WERI-Rb-1 (cell line): ENCODE results near the gene SF3A1.

ENCODE experiments used
- DNase-seq: peaks from one replicate; pipeline ENCODE4 v3.0.0-alpha.2; 2020
- H3K27ac ChIP-seq: fragments of 250-450 bp; sonication (Bioruptor Pico); 2 replicates; pipeline ENCODE4 v1.5.1; 2020; ENCODE audit warnings: mild to moderate bottlenecking, moderate library complexity
- H3K27me3 ChIP-seq: fragments of 250-450 bp; sonication (Bioruptor Pico); 2 replicates; pipeline ENCODE4 v1.5.1; 2021; ENCODE audit warnings: mild to moderate bottlenecking, low read depth, moderate library complexity; ENCODE audit not compliant: insufficient read depth, severe bottlenecking
- H3K36me3 ChIP-seq: fragments of 250-450 bp; sonication (Bioruptor Pico); 2 replicates; pipeline ENCODE4 v1.5.1; 2020; ENCODE audit warnings: mild to moderate bottlenecking, moderate library complexity
- H3K4me3 ChIP-seq: 2 replicates; pipeline ENCODE4 v1.5.1; 2011; ENCODE audit warnings: low read depth, mild to moderate bottlenecking, control low read depth, low read length
- H3K9me3 ChIP-seq: fragments of 250-450 bp; sonication (Bioruptor Pico); 2 replicates; pipeline ENCODE4 v1.5.1; 2021; ENCODE audit warnings: mild to moderate bottlenecking, moderate library complexity; ENCODE audit not compliant: severe bottlenecking
- TF ChIP-seq, protein P1 (sequence below): IDR thresholded peaks from 2 replicates; pipeline ENCODE4 v1.5.1; 2011; ENCODE audit warnings: low read depth, mild to moderate bottlenecking, control low read depth, inconsistent platforms, low read length

Gene SF3A1

DNA sequence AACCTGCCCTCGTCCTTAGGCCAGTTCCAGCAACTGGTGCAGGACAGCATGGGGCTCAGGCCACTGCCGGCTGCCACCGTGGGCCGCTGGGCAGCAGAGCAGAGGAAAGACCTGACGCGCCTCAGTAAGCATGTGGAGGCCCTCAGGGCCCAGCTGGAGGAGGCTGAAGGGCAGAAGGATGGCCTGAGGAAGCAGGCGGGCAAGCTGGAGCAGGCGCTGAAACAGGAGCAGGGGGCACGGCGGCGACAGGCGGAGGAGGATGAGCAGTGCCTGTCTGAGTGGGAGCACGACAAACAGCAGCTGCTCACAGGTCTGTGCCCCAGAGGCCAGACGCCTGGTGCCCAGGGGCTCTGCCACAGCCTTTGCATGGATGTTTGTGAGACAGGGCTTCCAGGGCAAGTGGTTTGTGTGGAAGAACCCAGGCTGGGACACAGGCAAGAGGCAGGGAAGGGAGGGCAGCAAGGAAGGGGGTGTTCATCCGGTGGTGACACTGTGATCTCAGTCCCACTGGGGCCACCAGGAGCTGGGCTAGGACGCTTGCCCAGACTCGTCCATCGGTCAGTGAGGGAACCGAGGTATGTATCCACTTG, 14.0 kb upstream of the SF3A1 start:
- H3K27ac ChIP-seq = no peak overlapping the region
- TF ChIP-seq, protein P1, sequence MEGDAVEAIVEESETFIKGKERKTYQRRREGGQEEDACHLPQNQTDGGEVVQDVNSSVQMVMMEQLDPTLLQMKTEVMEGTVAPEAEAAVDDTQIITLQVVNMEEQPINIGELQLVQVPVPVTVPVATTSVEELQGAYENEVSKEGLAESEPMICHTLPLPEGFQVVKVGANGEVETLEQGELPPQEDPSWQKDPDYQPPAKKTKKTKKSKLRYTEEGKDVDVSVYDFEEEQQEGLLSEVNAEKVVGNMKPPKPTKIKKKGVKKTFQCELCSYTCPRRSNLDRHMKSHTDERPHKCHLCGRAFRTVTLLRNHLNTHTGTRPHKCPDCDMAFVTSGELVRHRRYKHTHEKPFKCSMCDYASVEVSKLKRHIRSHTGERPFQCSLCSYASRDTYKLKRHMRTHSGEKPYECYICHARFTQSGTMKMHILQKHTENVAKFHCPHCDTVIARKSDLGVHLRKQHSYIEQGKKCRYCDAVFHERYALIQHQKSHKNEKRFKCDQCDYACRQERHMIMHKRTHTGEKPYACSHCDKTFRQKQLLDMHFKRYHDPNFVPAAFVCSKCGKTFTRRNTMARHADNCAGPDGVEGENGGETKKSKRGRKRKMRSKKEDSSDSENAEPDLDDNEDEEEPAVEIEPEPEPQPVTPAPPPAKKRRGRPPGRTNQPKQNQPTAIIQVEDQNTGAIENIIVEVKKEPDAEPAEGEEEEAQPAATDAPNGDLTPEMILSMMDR = no peak
- H3K36me3 ChIP-seq = peaks cover 6% of the 10 kb centered on the region
- no peak for DNase-seq
- H3K27me3 ChIP-seq = no peaks in the 10 kb centered on the region
- no peaks in the 10 kb centered on the region for H3K9me3 ChIP-seq
- no peak overlapping the region for H3K4me3 ChIP-seq

DNA sequence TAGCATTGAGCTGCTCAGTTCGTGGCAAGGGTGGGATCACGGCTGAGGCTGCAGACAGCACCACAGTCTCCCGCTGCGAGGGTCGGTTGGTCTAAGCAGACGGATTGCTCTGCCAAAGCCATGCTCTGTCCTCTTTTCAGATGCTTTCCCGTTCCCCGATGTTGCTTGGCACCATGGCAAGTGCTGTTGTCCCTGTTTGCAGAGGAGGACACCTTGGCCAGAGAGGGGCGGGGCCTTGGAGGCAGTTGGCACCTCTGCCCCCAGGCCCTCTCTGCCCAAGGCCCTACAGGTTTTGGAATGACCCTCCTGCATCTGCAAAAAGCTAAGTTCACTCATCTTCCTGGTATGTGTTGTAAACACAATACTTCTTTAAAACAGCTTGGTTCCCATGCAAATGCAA, 11.7 kb upstream of the SF3A1 start:
- Histone ChIP-seq H3K27me3 (no peaks in the 10 kb centered on the region), H3K27ac (no peak overlapping the region), H3K36me3 (peaks cover 8% of the 10 kb centered on the region; the same call in 1 of the 2 replicates), H3K9me3 (no peaks in the 10 kb centered on the region), H3K4me3 (no peak overlapping the region)
- TF ChIP-seq, protein P1 = no peak
- DNase-seq = no peak

GRCh38 chr22:30365891-30366290, 9.2 kb upstream of the SF3A1 start:
- Histone ChIP-seq H3K4me3 (no peak overlapping the region), H3K36me3 (peaks cover 8% of the 10 kb centered on the region; the same call in 1 of the 2 replicates), H3K9me3 (no peaks in the 10 kb centered on the region), H3K27ac (no peak overlapping the region), H3K27me3 (no peaks in the 10 kb centered on the region)
- TF ChIP-seq, protein P1 = no peak
- DNase-seq = no peak

DNA sequence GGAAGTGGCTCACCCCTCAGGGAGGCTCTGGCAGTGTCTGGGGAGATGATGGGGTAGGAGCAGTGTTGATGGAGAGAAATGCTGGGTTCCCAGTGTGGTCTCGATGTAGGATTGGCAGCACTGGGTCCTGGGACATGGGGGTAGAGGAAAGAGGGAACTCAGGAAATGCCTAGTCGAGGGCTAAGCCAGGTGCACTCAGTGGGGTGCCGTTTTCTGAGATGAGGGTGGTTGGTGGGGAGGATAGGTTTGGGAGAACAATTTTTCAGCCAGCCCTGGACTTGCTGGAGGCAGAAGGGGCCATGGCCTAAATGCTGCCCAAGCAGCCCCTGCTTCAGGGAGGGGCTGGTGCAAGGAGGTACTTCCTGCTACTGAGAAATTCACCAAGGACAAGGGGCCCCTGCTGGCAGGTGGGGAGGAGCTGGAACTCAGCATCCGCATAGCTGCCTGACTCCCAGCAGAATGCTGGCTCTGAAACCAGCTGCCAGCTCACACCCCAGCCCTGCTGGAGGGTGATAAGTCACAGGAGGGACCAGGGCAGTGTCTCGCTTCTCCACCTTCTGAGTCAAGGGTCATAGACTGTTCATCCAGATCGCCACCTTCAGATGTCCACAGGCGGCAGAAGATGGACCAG, 6.1 kb upstream of the SF3A1 start:
- H3K4me3 ChIP-seq = no peak overlapping the region
- no peaks in the 10 kb centered on the region for H3K27me3 ChIP-seq
- DNase-seq = no peak
- no peaks in the 10 kb centered on the region for H3K9me3 ChIP-seq
- H3K27ac ChIP-seq = no peak overlapping the region
- TF ChIP-seq, protein P1 = no peak
- H3K36me3 ChIP-seq = peaks cover 8% of the 10 kb centered on the region; the same call in 1 of the 2 replicates

- Histone ChIP-seq H3K4me3 (no peak overlapping the region), H3K27me3 (no peaks in the 10 kb centered on the region), H3K27ac (no peak overlapping the region), H3K9me3 (no peaks in the 10 kb centered on the region), H3K36me3 (peaks cover 8% of the 10 kb centered on the region; the same call in 1 of the 2 replicates)
- TF ChIP-seq, protein P1 = no peak
- DNase-seq = no peak
These were observed 5.4 kb upstream of the SF3A1 start for GRCh38 chr22:30361916-30362650.
